HepG2 (cell line): ENCODE measurements around the gene THSD4.

Experiments used
- CTCF ChIP-seq: sonication (generic); formaldehyde crosslinking; IDR thresholded peaks from 2 replicates; pipeline ENCODE4 v1.5.0; 2020; ENCODE audit warnings: mild to moderate bottlenecking, missing genetic modification reagents, moderate library complexity
- ETV6 ChIP-seq: sonication (generic); formaldehyde crosslinking; conservative IDR thresholded peaks from 2 replicates; pipeline ENCODE4 v1.4.0; 2020; ENCODE audit warnings: missing genetic modification reagents
- SMAD9 ChIP-seq: sonication (generic); formaldehyde crosslinking; IDR thresholded peaks from 2 replicates; pipeline ENCODE4 v1.5.1; 2020; ENCODE audit warnings: mild to moderate bottlenecking, missing genetic modification reagents
- TF ChIP-seq, protein P1 (sequence below): sonication (generic); formaldehyde crosslinking; conservative IDR thresholded peaks from 2 replicates; pipeline ENCODE4 v1.4.0; 2020; ENCODE audit warnings: missing genetic modification reagents

GRCh38 chr15:71790081-71790480 lies 674.8 kb downstream of the THSD4 start:
- TF ChIP-seq, protein P1, sequence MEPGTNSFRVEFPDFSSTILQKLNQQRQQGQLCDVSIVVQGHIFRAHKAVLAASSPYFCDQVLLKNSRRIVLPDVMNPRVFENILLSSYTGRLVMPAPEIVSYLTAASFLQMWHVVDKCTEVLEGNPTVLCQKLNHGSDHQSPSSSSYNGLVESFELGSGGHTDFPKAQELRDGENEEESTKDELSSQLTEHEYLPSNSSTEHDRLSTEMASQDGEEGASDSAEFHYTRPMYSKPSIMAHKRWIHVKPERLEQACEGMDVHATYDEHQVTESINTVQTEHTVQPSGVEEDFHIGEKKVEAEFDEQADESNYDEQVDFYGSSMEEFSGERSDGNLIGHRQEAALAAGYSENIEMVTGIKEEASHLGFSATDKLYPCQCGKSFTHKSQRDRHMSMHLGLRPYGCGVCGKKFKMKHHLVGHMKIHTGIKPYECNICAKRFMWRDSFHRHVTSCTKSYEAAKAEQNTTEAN (CRISPR knock-in tag), result no peak
- no peak for TF ChIP-seq ETV6
- no peak for TF ChIP-seq SMAD9 (CRISPR knock-in tag)
- no peak for TF ChIP-seq CTCF (CRISPR knock-in tag)
